HFFc6 (cell line): ENCODE results near the gene KIF7. TPM values are rescaled to one million over a fixed set of nuclear protein-coding genes. Genes with fewer than 3 reads are reported as not detected.

Source experiments
- DNase-seq: peaks from one replicate; pipeline ENCODE4 v3.0.0-alpha.2; 2018
- H3K27ac Mint-ChIP-seq: 2 replicates; pipeline ENCODE4 v1.8.0; 2020; ENCODE audit warnings: mild to moderate bottlenecking, mixed read lengths
- H3K27me3 Mint-ChIP-seq: 2 replicates; pipeline ENCODE4 v1.8.0; 2021; ENCODE audit warnings: mild to moderate bottlenecking, moderate library complexity, mixed read lengths; ENCODE audit not compliant: insufficient read depth
- H3K36me3 Mint-ChIP-seq: 2 replicates; pipeline ENCODE4 v1.8.0; 2021; ENCODE audit warnings: low read depth, mixed read lengths
- H3K4me1 Mint-ChIP-seq: 2 replicates; pipeline ENCODE4 v1.8.0; 2020; ENCODE audit warnings: low read depth, mixed read lengths
- H3K4me3 Mint-ChIP-seq: 2 replicates; pipeline ENCODE4 v1.8.0; 2020; ENCODE audit warnings: mild to moderate bottlenecking, moderate library complexity, mixed read lengths
- H3K9me3 Mint-ChIP-seq: 2 replicates; pipeline ENCODE4 v1.8.0; 2020; ENCODE audit warnings: mild to moderate bottlenecking, mixed read lengths
- total RNA-seq, 6 experiments: library from RNA; stranded (reverse); fragmentation: NEBNext Ultra II Directional; extraction: Animal tissue kit (Norgen Biotek cat#: 25700); gene quantifications; 2 replicates in 1 of 6; 3 replicates in 5 of 6; pipeline ENCODE4 v1.2.3, GENCODE V29; 2021
- TF ChIP-seq, protein P1 (sequence below): fragments of 200-600 bp; sonication (generic); IDR thresholded peaks from 2 replicates; pipeline ENCODE4 v1.5.0; 2021; ENCODE audit warnings: antibody characterized with exemption, mild to moderate bottlenecking

The KIF7 gene
- total RNA-seq, 6 experiments from 2014 or later = 21.9 to 27.3 (median 24.5) TPM

- H3K4me3 Mint-ChIP-seq = no peak overlapping the region
These were observed 25.4 kb downstream of the KIF7 start for GRCh38 chr15:89629829-89630228.

GRCh38 chr15:89628806-89629715 lies 26.2 kb downstream of the KIF7 start:
- Mint-ChIP-seq H3K36me3 (peaks cover 67% of the 10 kb centered on the region), H3K9me3 (no peaks in the 10 kb centered on the region), H3K27ac (no peak overlapping the region), H3K4me1 (peaks cover under 1% of the 10 kb centered on the region; the same call in 1 of the 2 replicates), H3K4me3 (no peak overlapping the region), H3K27me3 (peaks cover 4% of the 10 kb centered on the region)
- no peak for DNase-seq
- TF ChIP-seq, protein P1, sequence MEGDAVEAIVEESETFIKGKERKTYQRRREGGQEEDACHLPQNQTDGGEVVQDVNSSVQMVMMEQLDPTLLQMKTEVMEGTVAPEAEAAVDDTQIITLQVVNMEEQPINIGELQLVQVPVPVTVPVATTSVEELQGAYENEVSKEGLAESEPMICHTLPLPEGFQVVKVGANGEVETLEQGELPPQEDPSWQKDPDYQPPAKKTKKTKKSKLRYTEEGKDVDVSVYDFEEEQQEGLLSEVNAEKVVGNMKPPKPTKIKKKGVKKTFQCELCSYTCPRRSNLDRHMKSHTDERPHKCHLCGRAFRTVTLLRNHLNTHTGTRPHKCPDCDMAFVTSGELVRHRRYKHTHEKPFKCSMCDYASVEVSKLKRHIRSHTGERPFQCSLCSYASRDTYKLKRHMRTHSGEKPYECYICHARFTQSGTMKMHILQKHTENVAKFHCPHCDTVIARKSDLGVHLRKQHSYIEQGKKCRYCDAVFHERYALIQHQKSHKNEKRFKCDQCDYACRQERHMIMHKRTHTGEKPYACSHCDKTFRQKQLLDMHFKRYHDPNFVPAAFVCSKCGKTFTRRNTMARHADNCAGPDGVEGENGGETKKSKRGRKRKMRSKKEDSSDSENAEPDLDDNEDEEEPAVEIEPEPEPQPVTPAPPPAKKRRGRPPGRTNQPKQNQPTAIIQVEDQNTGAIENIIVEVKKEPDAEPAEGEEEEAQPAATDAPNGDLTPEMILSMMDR = no peak

More at GRCh38 chr15:89629829-89630228, 25.4 kb downstream of the KIF7 start:
- Mint-ChIP-seq H3K4me1 (no peaks in the 10 kb centered on the region), H3K27ac (no peak overlapping the region), H3K9me3 (no peaks in the 10 kb centered on the region), H3K36me3 (peaks cover 64% of the 10 kb centered on the region), H3K27me3 (peaks cover 4% of the 10 kb centered on the region)
- no peak for DNase-seq
- TF ChIP-seq, protein P1 = no peak

- H3K27ac Mint-ChIP-seq = no peak overlapping the region
- H3K4me1 Mint-ChIP-seq = peaks cover 8% of the 10 kb centered on the region
- DNase-seq = no peak
- peaks cover 65% of the 10 kb centered on the region for H3K36me3 Mint-ChIP-seq
- TF ChIP-seq, protein P1 = no peak
- H3K4me3 Mint-ChIP-seq = no peak overlapping the region
- H3K9me3 Mint-ChIP-seq = no peaks in the 10 kb centered on the region
- H3K27me3 Mint-ChIP-seq = peaks cover 4% of the 10 kb centered on the region
These were observed 27.0 kb downstream of the KIF7 start for GRCh38 chr15:89628301-89628700.

DNA sequence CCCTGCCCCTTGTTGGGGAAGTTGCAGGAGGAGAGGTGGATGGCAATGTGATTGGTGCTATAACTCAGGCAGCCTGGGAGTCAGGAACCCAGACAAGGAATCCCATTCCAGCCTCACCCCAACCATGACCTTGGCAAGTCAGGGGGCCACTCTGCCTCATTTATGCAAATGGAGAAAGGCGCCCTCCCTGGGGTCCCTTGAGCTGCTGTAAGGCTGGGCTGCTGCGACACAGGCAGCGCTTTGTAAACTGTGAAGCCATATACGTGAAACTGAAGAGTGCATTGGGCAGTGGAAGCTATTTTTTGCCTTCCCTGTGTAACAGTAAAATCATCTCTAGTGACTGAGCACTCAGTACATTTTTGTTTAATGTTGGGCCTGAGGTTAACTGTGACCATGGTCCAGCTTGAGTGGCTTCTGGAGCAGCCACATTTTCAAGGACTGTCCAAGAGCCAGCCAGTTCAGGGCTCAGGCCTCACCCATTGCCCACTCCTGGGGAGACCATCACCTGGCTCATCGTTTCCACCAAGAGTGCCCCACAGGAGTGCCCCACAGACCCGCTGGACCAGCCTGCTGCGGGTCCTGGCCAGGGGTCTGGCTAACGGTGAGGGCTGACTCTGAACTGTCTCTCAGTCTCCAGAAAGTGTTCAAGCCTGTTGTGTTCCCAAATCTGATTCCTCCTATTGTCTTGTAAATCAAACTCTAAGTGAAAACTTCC lies 27.9 kb downstream of the KIF7 start:
- Mint-ChIP-seq H3K27ac (no peak overlapping the region), H3K9me3 (no peaks in the 10 kb centered on the region), H3K4me1 (peaks cover 13% of the 10 kb centered on the region), H3K36me3 (peaks cover 63% of the 10 kb centered on the region), H3K4me3 (no peak overlapping the region), H3K27me3 (peaks cover 4% of the 10 kb centered on the region)
- no peak for DNase-seq
- TF ChIP-seq, protein P1 = no peak

GRCh38 chr15:89625716-89626115 lies 29.6 kb downstream of the KIF7 start:
- no peak for DNase-seq
- peaks cover 1% of the 10 kb centered on the region; the same call in 1 of the 2 replicates for H3K27me3 Mint-ChIP-seq

More at GRCh38 chr15:89625716-89626115, 29.6 kb downstream of the KIF7 start:
- H3K36me3 Mint-ChIP-seq = peaks cover 59% of the 10 kb centered on the region
- TF ChIP-seq, protein P1 = no peak
- no peaks in the 10 kb centered on the region for H3K9me3 Mint-ChIP-seq
- H3K27ac Mint-ChIP-seq = no peak overlapping the region
- H3K4me3 Mint-ChIP-seq = no peak overlapping the region
- peaks cover 13% of the 10 kb centered on the region for H3K4me1 Mint-ChIP-seq
